BE2C (cell line): ENCODE measurements around the gene IQSEC3.

ENCODE experiments used
- DNase-seq: peaks from one replicate; pipeline ENCODE4 v3.0.0-alpha.2; 2020
- H3K27me3 ChIP-seq: fragments of 250-450 bp; sonication (Bioruptor Pico); 2 replicates; pipeline ENCODE4 v1.5.1; 2020; ENCODE audit warnings: mild to moderate bottlenecking
- H3K36me3 ChIP-seq: fragments of 250-450 bp; sonication (Bioruptor Pico); 2 replicates; pipeline ENCODE4 v1.5.1; 2020; ENCODE audit warnings: mild to moderate bottlenecking
- H3K4me1 ChIP-seq: fragments of 250-450 bp; sonication (Bioruptor Pico); 2 replicates; pipeline ENCODE4 v1.5.1; 2020
- H3K4me3 ChIP-seq: 2 replicates; pipeline ENCODE4 v1.5.1; 2011; ENCODE audit warnings: low read depth, low read length
- H3K9me3 ChIP-seq: fragments of 250-450 bp; sonication (Bioruptor Pico); 2 replicates; pipeline ENCODE4 v1.5.1; 2020
- CTCF ChIP-seq: IDR thresholded peaks from 2 replicates; pipeline ENCODE4 v1.5.1; 2012; ENCODE audit warnings: mild to moderate bottlenecking, low read depth, low read length

IQSEC3 gene

GRCh38 chr12:138898-139534 is 72.4 kb downstream of the IQSEC3 start:
- no peaks in the 10 kb centered on the region for H3K4me1 ChIP-seq
- no peak for TF ChIP-seq CTCF
- no peak overlapping the region for H3K4me3 ChIP-seq
- H3K27me3 ChIP-seq: no peaks in the 10 kb centered on the region
- no peaks in the 10 kb centered on the region for H3K36me3 ChIP-seq
- DNase-seq: no peak
- H3K9me3 ChIP-seq: no peaks in the 10 kb centered on the region

- H3K4me3 ChIP-seq: no peak overlapping the region
- H3K9me3 ChIP-seq: no peaks in the 10 kb centered on the region
- no peak for DNase-seq
- no peaks in the 10 kb centered on the region for H3K36me3 ChIP-seq
- no peak for TF ChIP-seq CTCF
- H3K27me3 ChIP-seq: no peaks in the 10 kb centered on the region
- no peaks in the 10 kb centered on the region for H3K4me1 ChIP-seq
Measured at GRCh38 chr12:139585-139984, 73.0 kb downstream of the IQSEC3 start.

GRCh38 chr12:140162-140561 is 73.6 kb downstream of the IQSEC3 start:
- Histone ChIP-seq H3K9me3 (no peaks in the 10 kb centered on the region), H3K4me3 (no peak overlapping the region), H3K4me1 (no peaks in the 10 kb centered on the region), H3K27me3 (no peaks in the 10 kb centered on the region), H3K36me3 (no peaks in the 10 kb centered on the region)
- DNase-seq: no peak
- no peak for TF ChIP-seq CTCF

- no peaks in the 10 kb centered on the region for H3K36me3 ChIP-seq
- H3K27me3 ChIP-seq: no peaks in the 10 kb centered on the region
- no peak for TF ChIP-seq CTCF
- DNase-seq: no peak
- H3K9me3 ChIP-seq: no peaks in the 10 kb centered on the region
- no peak overlapping the region for H3K4me3 ChIP-seq
- H3K4me1 ChIP-seq: no peaks in the 10 kb centered on the region
Measured at GRCh38 chr12:143964-144649, 77.5 kb downstream of the IQSEC3 start.

- no peak for DNase-seq
- Histone ChIP-seq H3K4me3 (no peak overlapping the region), H3K27me3 (no peaks in the 10 kb centered on the region), H3K9me3 (no peaks in the 10 kb centered on the region), H3K4me1 (no peaks in the 10 kb centered on the region), H3K36me3 (no peaks in the 10 kb centered on the region)
- no peak for TF ChIP-seq CTCF
Measured at GRCh38 chr12:144650-145284, 78.2 kb downstream of the IQSEC3 start.
